Stomach (tissue), 4 donors: ENCODE data around the gene UNC119B.

ENCODE experiments used
- CTCF ChIP-seq, 7 experiments: fragments of 450-650 bp in 4 of 7; fragments of 200-600 bp in 3 of 7; sonication (generic) in 3 of 7; IDR thresholded peaks; one replicate each; pipeline ENCODE4 v1.5.1; 2016 to 2019; ENCODE audit warnings: antibody characterized with exemption in 7 of 7, control low read depth in 2 of 7, mild to moderate bottlenecking in 1 of 7
- EP300 ChIP-seq: sonication (generic); formaldehyde crosslinking; IDR thresholded peaks from one replicate; pipeline ENCODE4 v1.6.1; 2017; ENCODE audit warnings: antibody characterized with exemption
- POLR2AphosphoS5 ChIP-seq, 3 donors: sonication (generic); formaldehyde crosslinking; IDR thresholded peaks; one replicate each; pipeline ENCODE4 v1.6.1; 2016; ENCODE audit warnings: antibody characterized with exemption in 3 of 3

GRCh38 chr12:120771097-120771496 is 60.8 kb downstream of the UNC119B start:
- no peak for TF ChIP-seq CTCF (IDR thresholded peaks at IDR 0.05)
- no peak for TF ChIP-seq EP300
- TF ChIP-seq POLR2AphosphoS5 (IDR thresholded peaks at IDR 0.05), result no peak
